Epithelial cell of alveolus of lung (primary cell): ENCODE results near the gene LTBP1. TPM values are rescaled to one million over a fixed set of nuclear protein-coding genes. Genes with fewer than 3 reads are reported as not detected.

Source experiments
- total RNA-seq: library from RNA; depleted of rRNA; stranded (reverse); fragments of >200 nt; gene quantifications from 2 replicates; pipeline ENCODE4 v1.2.1, GENCODE V29; 2015

The LTBP1 gene
- total RNA-seq, result 334 and 453 TPM in 2 replicates

GRCh38 chr2:32946314-32947075, at the start of gene LTBP1:
LTBP1 (plus strand) TSS chr2:32946953; CDS start chr2:32947325, 372 bp downstream.

